NCI-H82 treated with DMSO at 0.1 percent for 48 hours (cell line): ENCODE measurements around the gene XAB2.

Source experiments
- DNase-seq: peaks from one replicate; lab custom pipeline; 2025; ENCODE audit not compliant: unreplicated experiment; lab: John Stamatoyannopoulos, UW

The XAB2 gene

GRCh38 chr19:7612282-7613274, 16.8 kb downstream of the XAB2 start:
- no peak for DNase-seq

- DNase-seq = no peak
Observed at GRCh38 chr19:7611541-7612279, 17.6 kb downstream of the XAB2 start.

- DNase-seq = no peak
Observed at GRCh38 chr19:7610491-7611240, 18.7 kb downstream of the XAB2 start.

GRCh38 chr19:7607874-7608560, 21.3 kb downstream of the XAB2 start:
- no peak for DNase-seq

GRCh38 chr19:7607212-7607873, 22.0 kb downstream of the XAB2 start:
- DNase-seq = no peak

GRCh38 chr19:7606289-7606688, 23.1 kb downstream of the XAB2 start:
- DNase-seq = no peak

- peak; percentile 3 for DNase-seq
Observed at GRCh38 chr19:7605490-7606222, 23.7 kb downstream of the XAB2 start.

- no peak for DNase-seq
Observed at GRCh38 chr19:7603919-7604318, 25.4 kb downstream of the XAB2 start.

- DNase-seq = no peak
Observed at GRCh38 chr19:7602935-7603497, 26.3 kb downstream of the XAB2 start.

- DNase-seq = no peak
Observed at GRCh38 chr19:7602240-7602934, 27.0 kb downstream of the XAB2 start.

- no peak for DNase-seq
Observed at GRCh38 chr19:7600721-7601120, 28.6 kb downstream of the XAB2 start.

GRCh38 chr19:7598180-7598579, 31.2 kb downstream of the XAB2 start:
- DNase-seq = no peak

- DNase-seq = no peak
Observed at GRCh38 chr19:7597689-7598088, 31.7 kb downstream of the XAB2 start.

- no peak for DNase-seq
Observed at GRCh38 chr19:7596211-7596937, 33.0 kb downstream of the XAB2 start.

GRCh38 chr19:7595466-7596133, 33.7 kb downstream of the XAB2 start, which contains the start of gene CAMSAP3:
TSS of gene CAMSAP3 (plus strand) at chr19:7595863. CDS start at chr19:7596003, 140 bp downstream.
- DNase-seq = peak; percentile 65

GRCh38 chr19:7590256-7590655, 39.1 kb downstream of the XAB2 start:
- DNase-seq = no peak

- no peak for DNase-seq
Observed at GRCh38 chr19:7589822-7590221, 39.5 kb downstream of the XAB2 start.
